ENCODE data around the gene LARGE1. TPM values are rescaled to one million over a fixed set of nuclear protein-coding genes. Genes with fewer than 3 reads are reported as not detected.

Gene LARGE1
- total RNA-seq, 1 experiment from 2014 or later = 1.6 TPM

DNA sequence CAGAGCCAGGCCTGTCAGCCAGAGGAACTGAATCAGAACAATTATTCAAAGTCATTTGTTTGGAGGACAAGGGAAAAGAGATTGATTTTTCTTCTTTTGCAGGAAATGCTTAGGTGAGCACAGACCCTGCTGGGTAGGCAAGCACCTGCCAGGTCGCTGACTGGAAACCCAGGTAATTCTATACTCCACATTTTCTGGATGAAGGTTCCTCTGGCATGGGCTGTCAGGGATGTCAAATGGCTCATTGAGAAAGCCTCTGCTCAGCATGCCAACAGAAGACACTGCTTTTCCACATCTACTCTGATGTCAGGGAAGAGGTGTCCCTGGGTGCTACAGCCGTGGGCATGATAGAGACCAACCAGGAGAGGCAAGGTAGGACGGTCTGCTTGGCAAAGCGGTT is 695.4 kb downstream of the LARGE1 start:
- DNase-seq (ENCODE audit: extremely low read depth, low read depth) = no peak

Small RNA genes lying within 50 kb of the gene (small RNA-seq; reads per million reads assigned to genes)
- gene MIR4764 (0 reads per million in 2 experiments), gene SNORA50B (0 reads per million in 2 experiments)
